Keratinocyte (primary cell): ENCODE measurements around the gene UPK1B. TPM values are rescaled to one million over a fixed set of nuclear protein-coding genes. Genes with fewer than 3 reads are reported as not detected.

Experiments
- DNase-seq: peaks from one replicate; pipeline ENCODE4 v3.0.0-alpha.2; 2011; ENCODE audit warnings: low read depth, missing footprints, low spot score
- FAIRE-seq: peaks from 2 replicates; lab custom pipeline; 2011; peaks lifted over from hg19 to GRCh38; lab: Jason Lieb, UNC
- H2AFZ ChIP-seq: 2 replicates; pipeline ENCODE4 v1.6.0; 2012; ENCODE audit warnings: low read length, control low read depth, inconsistent platforms; ENCODE audit not compliant: control insufficient read depth
- H3K27ac ChIP-seq: 2 replicates; pipeline ENCODE4 v1.5.1; 2011; ENCODE audit warnings: low read length; ENCODE audit not compliant: control insufficient read depth, insufficient read depth
- H3K27me3 ChIP-seq: 3 replicates; pipeline ENCODE4 v1.6.0; 2011; ENCODE audit warnings: low read length; ENCODE audit not compliant: control insufficient read depth, insufficient read depth; ENCODE audit errors: extremely low read depth
- H3K36me3 ChIP-seq, 2 experiments: 2 replicates in 1 of 2; 3 replicates in 1 of 2; pipeline ENCODE4 v1.5.1; 2011; ENCODE audit warnings: low read length in 2 of 2, mild to moderate bottlenecking in 1 of 2; ENCODE audit not compliant: control insufficient read depth in 2 of 2, insufficient read depth in 2 of 2; ENCODE audit errors: extremely low read depth in 1 of 2
- H3K4me1 ChIP-seq: 3 replicates; pipeline ENCODE4 v1.5.1; 2011; ENCODE audit warnings: low read length; ENCODE audit not compliant: control insufficient read depth, insufficient read depth; ENCODE audit errors: extremely low read depth
- H3K4me2 ChIP-seq: 3 replicates; pipeline ENCODE4 v1.6.0; 2011; ENCODE audit warnings: low read depth, low read length; ENCODE audit not compliant: control insufficient read depth, insufficient read depth; ENCODE audit errors: extremely low read depth
- H3K4me3 ChIP-seq, 3 experiments: fragments of 200-600 bp in 1 of 3; sonication (generic) in 1 of 3; 2 replicates in 2 of 3; 3 replicates in 1 of 3; pipeline ENCODE4 v1.5.1; 2011 to 2016; ENCODE audit warnings: low read length in 3 of 3, mild to moderate bottlenecking in 3 of 3, control low read depth in 2 of 3, inconsistent platforms in 1 of 3, low read depth in 1 of 3, mixed read lengths in 1 of 3, mixed run types in 1 of 3, moderate library complexity in 1 of 3; ENCODE audit not compliant: control insufficient read depth in 2 of 3, insufficient read depth in 2 of 3; ENCODE audit errors: extremely low read depth in 1 of 3
- H3K79me2 ChIP-seq: 2 replicates; pipeline ENCODE4 v1.6.0; 2012; ENCODE audit warnings: low read length; ENCODE audit not compliant: control insufficient read depth, insufficient read depth
- H3K9ac ChIP-seq: 3 replicates; pipeline ENCODE4 v1.6.0; 2011; ENCODE audit warnings: low read length; ENCODE audit not compliant: control insufficient read depth, insufficient read depth; ENCODE audit errors: extremely low read depth
- H3K9me1 ChIP-seq: 3 replicates; pipeline ENCODE4 v1.6.0; 2011; ENCODE audit warnings: low read length; ENCODE audit not compliant: control insufficient read depth, insufficient read depth; ENCODE audit errors: extremely low read depth
- H3K9me3 ChIP-seq: 2 replicates; pipeline ENCODE4 v1.5.1; 2012; ENCODE audit warnings: low read depth, low read length; ENCODE audit not compliant: control insufficient read depth
- H4K20me1 ChIP-seq: 3 replicates; pipeline ENCODE4 v1.6.0; 2011; ENCODE audit warnings: low read length; ENCODE audit not compliant: control insufficient read depth, insufficient read depth; ENCODE audit errors: extremely low read depth
- EZH2 ChIP-seq: IDR thresholded peaks from one replicate; pipeline ENCODE4 v1.6.1; 2012; ENCODE audit warnings: inconsistent platforms, mild to moderate bottlenecking, low read length, moderate library complexity
- dilution Hi-C: fragments of 300-500 bp; cut with MboI; formaldehyde crosslinking; loops from one replicate; pipeline ENCODE4 v1.7.0; 2020; ENCODE audit warnings: low sequenced_read_pairs; ENCODE audit not compliant: extremely low pct_ligation_motif_present
- polyA plus RNA-seq, 5 experiments: library from polyadenylated mRNA; depleted of rRNA in 3 of 5; stranded (reverse) in 3 of 5; stranded (forward) in 1 of 5; unstranded in 1 of 5; fragments of >200 nt; gene quantifications; 1 replicate in 1 of 5; 2 replicates in 3 of 5; 3 replicates in 1 of 5; pipeline versions ENCODE4 v1.2.1 to v1.2.3, GENCODE V29; 2011 to 2012; ENCODE audit warnings: missing spikeins in 2 of 5, low read depth in 1 of 5, low replicate concordance in 1 of 5
- TF ChIP-seq, protein P1 (sequence below), 3 experiments: IDR thresholded peaks in 1 of 3; conservative IDR thresholded peaks in 1 of 3; optimal IDR thresholded peaks in 1 of 3; 2 replicates in 2 of 3; 3 replicates in 1 of 3; pipeline versions ENCODE3 to v1.5.1; 2011; ENCODE audit warnings: low read length in 3 of 3, mild to moderate bottlenecking in 3 of 3, moderate library complexity in 2 of 3, control low read depth in 1 of 3, inconsistent platforms in 1 of 3; ENCODE audit not compliant: insufficient read depth in 2 of 3; ENCODE audit errors: extremely low read depth in 1 of 3

UPK1B gene
- polyA plus RNA-seq, 1 donor (not counting 4 experiments of a cell fraction or from before 2014, with no cell fraction given): 54.6 TPM

DNA sequence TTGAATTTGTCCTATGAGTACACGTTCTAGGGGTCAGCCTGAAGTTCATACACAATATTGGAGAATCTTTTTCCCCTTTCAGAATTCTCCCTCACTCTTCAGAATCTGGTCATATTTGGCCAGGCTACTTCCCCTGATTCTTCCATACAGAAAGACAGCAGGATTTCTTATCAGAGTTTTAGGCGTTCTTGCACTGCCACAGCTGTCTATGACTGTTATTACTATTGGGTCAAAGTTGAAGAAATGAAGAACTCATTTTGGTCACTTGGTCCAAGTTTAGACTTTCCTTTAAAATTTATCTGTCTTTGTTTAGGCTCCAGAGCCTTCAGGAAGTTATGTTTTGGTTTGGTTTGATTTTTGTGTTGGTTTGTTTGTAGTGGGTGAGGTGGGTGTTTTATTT, 15.4 kb upstream of the UPK1B start:
- Histone ChIP-seq H3K36me3 (no peaks in the 10 kb centered on the region), H3K9me1 (no peaks in the 10 kb centered on the region), H3K27ac (no peak overlapping the region), H4K20me1 (no peaks in the 10 kb centered on the region), H3K9ac (no peak overlapping the region), H3K9me3 (no peaks in the 10 kb centered on the region), H3K4me1 (peaks cover 6% of the 10 kb centered on the region), H3K79me2 (no peaks in the 10 kb centered on the region), H3K4me2 (no peak overlapping the region), H3K27me3 (no peaks in the 10 kb centered on the region), H3K4me3 (no peak overlapping the region), H2AFZ (no peak overlapping the region)
- TF ChIP-seq, protein P1, sequence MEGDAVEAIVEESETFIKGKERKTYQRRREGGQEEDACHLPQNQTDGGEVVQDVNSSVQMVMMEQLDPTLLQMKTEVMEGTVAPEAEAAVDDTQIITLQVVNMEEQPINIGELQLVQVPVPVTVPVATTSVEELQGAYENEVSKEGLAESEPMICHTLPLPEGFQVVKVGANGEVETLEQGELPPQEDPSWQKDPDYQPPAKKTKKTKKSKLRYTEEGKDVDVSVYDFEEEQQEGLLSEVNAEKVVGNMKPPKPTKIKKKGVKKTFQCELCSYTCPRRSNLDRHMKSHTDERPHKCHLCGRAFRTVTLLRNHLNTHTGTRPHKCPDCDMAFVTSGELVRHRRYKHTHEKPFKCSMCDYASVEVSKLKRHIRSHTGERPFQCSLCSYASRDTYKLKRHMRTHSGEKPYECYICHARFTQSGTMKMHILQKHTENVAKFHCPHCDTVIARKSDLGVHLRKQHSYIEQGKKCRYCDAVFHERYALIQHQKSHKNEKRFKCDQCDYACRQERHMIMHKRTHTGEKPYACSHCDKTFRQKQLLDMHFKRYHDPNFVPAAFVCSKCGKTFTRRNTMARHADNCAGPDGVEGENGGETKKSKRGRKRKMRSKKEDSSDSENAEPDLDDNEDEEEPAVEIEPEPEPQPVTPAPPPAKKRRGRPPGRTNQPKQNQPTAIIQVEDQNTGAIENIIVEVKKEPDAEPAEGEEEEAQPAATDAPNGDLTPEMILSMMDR (optimal IDR thresholded peaks at IDR 0.05 in 1 of 3, IDR thresholded peaks at IDR 0.05 in 1 of 3, conservative IDR thresholded peaks at IDR 0.05 in 1 of 3; ENCODE audit: extremely low read depth in 1 of 3, insufficient read depth in 2 of 3, low read length in 3 of 3): no peak
- no peak for TF ChIP-seq EZH2
- no peak for FAIRE-seq
- no peak for DNase-seq
- dilution Hi-C loops: no loop called here

DNA sequence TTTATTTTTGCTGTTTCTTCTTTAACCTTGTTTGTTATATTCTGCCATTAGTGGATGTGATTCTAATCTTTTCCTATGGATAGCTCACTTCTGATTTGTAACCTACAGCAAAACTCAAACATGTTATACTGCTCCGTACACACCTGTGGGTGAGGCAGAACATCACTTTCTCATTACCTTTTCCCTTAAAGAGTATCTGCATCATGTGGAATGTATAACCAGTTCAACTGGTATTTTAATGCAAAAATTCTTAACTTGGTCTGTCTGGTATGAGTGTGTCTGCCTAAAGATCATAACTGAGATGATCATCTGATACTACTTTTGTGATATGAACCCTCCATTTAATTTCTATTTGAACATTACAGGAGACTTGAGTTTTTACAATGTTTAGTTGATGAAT, 13.0 kb upstream of the UPK1B start:
- no peak overlapping the region for H3K4me2 ChIP-seq
- FAIRE-seq (no peak), DNase-seq (no peak)
- H3K27me3 ChIP-seq: no peaks in the 10 kb centered on the region
- no peaks in the 10 kb centered on the region for H3K36me3 ChIP-seq
- TF ChIP-seq EZH2: no peak
- TF ChIP-seq, protein P1 (optimal IDR thresholded peaks at IDR 0.05 in 1 of 3, IDR thresholded peaks at IDR 0.05 in 1 of 3, conservative IDR thresholded peaks at IDR 0.05 in 1 of 3; ENCODE audit: extremely low read depth in 1 of 3, insufficient read depth in 2 of 3, low read length in 3 of 3): no peak
- dilution Hi-C loops: no loop called here
- H3K27ac ChIP-seq: no peak overlapping the region
- no peak overlapping the region for H3K4me3 ChIP-seq
- no peak overlapping the region for H3K9ac ChIP-seq
- H3K9me3 ChIP-seq: no peaks in the 10 kb centered on the region
- no peaks in the 10 kb centered on the region for H4K20me1 ChIP-seq
- peaks cover 6% of the 10 kb centered on the region for H3K4me1 ChIP-seq
- H3K79me2 ChIP-seq: no peaks in the 10 kb centered on the region
- no peak overlapping the region for H2AFZ ChIP-seq
- no peaks in the 10 kb centered on the region for H3K9me1 ChIP-seq
